MV-4-11 (cell line): Measurements from ENCODE around the gene ANKRD13B.

Source experiments
- DNase-seq: peaks from one replicate; lab custom pipeline; 2025; lab: John Stamatoyannopoulos, UW

ANKRD13B gene

GRCh38 chr17:29568331-29569244 is 24.3 kb upstream of the ANKRD13B start, which contains the start of gene TP53I13:
Gene TP53I13, plus strand, starts transcription at chr17:29568701. Its CDS starts 58 bp downstream, at chr17:29568759.
- DNase-seq, result peak; percentile 77

GRCh38 chr17:29569245-29569950 is 23.5 kb upstream of the ANKRD13B start:
- no peak for DNase-seq

DNA sequence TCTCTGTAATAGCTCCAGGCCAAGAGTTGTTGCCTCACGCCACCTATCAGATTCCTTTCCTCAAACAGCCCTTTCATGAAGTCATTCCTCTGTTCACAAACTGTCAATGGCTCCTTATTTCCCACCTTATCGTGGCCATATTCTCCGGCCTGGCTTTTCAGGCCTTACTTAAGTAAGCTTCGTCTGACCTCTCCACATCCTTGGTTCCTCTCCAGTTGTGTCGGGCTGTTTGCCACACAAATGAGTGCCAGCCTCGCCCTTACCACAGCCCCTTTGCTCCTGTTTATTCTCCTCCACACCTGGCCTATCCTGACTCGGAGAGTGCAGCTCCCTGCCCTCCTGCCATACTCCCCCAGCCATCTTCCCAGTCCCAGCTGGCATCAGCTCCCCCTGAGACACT is 22.4 kb upstream of the ANKRD13B start:
- DNase-seq, result no peak

- DNase-seq, result no peak
These were observed 21.4 kb upstream of the ANKRD13B start for GRCh38 chr17:29571486-29571882.

DNA sequence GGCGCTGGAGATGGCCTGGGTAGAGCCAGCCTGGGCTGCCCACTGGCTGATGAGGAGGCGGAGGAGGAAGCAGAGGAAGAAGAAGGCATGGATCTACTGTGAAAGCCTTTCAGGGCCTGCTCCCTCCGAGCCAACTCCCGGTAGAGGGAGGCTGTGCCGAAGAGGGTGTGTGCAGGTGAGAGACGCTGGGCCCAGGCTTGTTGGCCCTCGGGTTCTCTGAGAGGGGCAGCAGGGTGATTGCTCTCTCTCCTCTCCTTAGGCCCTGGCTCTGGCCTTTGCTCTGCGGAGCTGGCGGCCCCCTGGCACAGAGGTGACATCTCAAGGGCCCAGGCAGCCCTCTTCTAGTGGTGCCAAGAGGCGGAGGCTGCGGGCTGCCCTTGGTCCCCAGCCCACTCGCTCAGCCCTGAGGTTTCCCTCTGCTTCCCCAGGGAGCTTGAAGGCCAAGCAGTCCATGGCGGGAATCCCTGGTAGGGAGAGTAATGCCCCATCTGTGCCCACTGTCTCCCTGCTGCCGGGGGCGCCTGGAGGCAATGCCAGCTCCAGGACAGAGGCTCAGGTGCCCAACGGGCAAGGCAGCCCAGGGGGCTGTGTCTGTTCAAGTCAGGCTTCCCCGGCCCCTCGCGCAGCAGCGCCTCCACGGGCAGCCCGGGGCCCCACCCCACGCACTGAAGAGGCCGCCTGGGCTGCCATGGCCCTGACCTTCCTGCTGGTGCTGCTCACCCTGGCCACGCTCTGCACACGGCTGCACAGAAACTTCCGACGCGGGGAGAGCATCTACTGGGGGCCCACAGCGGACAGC is 20.9 kb upstream of the ANKRD13B start:
- DNase-seq, result no peak

GRCh38 chr17:29572691-29573557 is 20.0 kb upstream of the ANKRD13B start:
- peak; percentile 65 for DNase-seq

DNA sequence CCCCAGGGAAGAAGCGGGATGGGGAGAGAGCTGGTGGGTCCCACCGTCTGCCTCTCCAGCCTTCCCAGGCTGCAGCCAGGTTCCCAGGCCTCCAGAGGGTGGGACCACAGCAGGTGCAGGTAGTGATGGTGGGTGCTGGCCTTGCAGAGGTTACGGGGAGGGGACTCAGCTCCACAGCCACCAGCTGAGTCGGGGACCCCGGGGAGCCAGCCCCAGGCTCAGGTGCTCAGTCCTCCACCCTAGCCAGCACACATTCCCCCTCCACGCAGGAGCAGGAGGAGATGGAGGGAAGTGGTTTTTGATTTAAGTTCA is 19.4 kb upstream of the ANKRD13B start:
- no peak for DNase-seq

DNA sequence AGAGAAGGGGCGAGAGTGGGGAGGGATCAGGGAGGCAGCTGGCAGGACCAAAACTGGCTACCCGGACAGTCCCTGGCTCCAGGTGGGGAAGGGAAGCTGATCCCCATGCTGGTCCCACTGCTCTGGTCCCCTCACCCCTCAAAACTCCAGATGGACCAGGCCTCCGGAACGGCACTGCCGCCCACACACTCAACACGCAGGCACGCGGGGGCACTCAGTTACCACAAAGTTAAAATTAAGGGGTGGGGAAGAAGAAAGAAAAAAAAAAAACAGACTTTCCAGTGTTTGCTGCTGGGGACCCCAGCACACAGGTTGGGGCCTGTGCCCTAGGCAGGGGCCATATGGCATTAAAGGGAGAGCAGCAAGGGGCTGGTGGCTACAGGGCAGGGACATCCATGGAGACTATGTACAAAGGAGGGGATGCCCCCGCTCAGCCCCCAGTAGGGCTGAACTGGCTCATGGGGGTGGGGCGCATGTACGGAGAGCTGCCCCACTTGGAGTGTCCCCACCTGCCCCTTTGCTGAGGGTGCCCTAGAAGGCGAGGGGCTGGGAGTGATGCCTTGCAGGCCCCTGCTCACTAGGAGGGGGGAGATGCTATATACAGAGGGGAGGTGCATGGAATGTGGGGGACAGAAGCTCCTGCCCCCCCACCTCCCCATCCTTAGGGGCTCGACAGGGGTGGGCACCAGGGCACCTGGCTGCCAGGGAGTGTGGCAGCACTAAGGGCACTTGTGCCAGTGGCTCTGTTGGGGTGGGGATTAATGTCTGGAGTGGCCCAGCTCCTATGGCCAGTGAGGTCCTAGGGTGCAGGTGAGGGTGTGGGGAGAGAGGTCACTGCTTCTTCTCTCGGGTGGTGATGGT is 18.8 kb upstream of the ANKRD13B start:
- no peak for DNase-seq

DNA sequence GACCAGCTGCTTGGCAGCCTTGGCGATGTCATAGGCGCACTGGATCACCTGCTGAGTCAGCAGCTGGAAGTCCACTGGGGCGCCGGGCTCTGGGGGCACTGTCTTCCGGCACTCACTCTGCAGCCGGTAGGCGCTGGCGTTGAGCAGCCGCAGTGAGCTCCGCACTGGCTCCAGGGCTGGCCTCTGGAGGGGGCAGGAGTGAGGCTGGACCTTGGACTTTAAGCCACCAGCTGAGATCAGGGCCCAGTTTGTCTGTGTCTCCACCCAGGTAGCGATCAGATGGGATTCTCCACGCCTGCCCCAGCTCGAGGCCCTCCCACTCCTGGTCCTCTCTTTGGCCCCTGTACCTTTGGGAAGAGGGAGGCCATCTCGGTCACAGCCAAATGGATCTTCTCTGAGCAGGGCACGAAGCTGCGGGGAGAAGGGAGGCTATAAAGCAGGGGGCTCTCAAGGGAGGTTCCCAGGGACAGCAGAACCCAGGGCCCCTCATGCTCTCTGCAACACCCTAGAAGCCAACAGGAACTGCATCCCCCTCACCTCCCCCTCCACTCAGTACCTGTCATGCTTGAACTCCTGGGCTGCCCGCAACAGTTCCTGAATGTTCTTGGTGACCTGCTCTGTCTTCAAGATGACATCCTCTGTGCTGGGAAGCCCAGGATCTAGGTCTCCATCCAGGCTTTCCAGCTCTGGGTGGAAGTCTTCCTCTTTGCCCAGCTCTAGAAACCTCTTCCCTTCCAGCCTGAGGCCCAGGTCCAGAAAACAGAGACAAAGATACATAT is 18.0 kb upstream of the ANKRD13B start:
- DNase-seq, result no peak

DNA sequence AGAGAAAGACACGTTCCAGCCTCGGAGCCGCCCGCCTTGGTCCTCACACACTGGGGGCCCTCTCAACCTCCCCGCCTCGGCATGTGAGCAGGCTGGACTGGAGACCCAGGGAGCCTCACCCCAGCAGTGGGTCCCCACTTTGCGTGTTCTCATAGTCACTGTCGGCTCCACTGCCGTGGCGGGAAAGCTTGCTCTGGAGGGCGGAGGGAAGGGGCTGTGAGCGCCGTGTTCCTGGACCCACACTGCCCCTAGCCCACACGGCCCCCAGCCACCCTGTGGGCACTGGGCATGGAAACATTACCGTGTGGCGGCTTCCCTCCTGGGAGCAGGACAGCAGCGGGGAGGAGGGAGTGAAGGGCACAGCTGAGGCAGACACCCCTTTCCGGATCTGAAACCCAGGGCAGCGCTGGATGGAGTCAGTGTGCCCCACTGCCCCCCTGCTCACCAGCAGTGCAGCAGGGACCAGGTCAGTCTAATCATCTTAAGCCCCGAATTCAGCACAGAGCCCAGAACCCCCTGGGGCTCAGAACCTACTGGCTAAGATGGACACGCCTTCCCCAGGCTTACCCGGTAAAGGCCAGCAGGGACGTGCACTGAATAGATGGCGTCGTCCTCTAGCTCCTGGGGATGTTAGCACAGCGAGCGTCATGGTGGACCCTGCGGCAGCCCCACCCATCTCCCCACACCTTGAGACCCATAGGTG is 17.3 kb upstream of the ANKRD13B start:
- DNase-seq, result no peak

DNA sequence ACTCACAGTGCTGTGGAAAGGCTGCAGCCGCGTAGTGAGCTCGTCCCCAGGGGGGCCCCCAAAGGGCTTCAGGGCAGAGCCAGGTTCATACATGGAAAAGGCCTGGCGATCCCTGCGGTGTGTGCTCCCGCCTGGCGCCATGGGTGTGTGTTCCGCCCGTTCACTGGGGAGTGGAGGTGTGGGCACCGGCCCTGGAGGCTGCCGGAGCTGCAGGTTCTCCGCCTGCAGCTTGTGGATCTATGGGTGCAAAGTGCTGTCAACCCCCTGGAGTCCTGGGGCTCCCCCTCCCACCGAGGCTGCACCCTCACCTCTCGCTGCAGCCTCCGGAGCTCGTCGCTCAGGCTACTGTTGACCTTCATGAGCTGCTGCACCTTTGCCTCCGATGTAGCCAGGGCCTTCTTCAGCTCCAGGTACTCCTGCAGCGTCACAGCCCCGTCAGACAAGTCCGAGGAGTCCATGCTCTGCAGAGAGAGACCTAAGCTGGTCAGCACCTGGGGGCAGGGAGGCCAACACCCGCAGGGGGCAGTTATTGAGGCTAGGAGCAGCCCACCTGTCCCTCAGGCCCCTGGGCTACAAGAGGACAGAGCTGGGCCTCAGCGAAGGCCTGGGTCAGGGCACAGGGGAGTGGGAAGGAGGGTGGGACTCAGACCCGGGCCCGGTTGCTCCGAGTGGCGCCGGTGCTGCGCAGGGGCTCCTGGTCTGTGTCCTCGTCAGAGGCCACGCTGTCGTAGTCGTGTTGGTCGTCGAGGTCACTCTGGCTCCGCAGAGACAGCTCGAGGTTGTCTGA is 16.5 kb upstream of the ANKRD13B start:
- DNase-seq, result no peak

- no peak for DNase-seq
These were observed 15.9 kb upstream of the ANKRD13B start for GRCh38 chr17:29577001-29577370.

DNA sequence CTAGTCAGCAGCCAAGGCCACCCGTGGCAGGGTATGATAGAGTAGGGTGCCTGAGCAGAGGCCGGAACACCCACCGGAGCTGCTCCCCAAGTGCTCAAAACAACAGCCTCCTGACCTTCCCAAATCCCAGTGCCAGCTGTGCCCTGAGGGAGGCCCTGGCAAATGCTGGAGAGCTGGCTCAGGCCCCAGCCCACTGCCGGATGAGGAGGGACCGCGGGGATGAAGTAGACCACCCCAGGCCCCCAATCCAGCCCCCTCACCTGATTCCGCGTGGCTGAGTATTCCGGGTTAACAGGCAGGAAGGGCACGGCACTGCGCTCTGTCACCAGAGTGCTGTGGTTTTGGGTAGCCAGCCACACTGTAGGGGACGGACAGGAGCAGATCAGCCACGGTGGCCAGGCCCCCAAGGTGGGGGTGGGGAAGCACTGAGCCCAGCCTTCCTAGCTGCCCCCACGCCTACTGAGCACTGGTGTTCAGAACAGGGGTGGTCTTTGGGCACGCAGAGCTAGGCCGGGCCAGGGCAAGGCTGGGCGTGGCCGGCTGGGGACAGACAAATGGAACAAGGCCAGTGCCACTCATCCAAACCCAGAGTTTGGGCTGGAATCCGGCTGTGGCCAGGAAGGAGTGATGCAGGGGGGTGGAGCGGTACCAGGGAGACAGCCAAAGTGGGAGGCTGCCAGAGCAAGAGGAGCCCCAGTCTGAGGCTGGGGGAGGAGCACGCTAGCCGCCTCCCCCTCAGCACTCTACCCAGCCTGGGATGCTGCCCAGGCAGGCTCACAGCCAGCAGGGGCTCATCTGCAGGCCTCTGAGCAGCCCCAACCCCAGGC is 15.3 kb upstream of the ANKRD13B start:
- no peak for DNase-seq

DNA sequence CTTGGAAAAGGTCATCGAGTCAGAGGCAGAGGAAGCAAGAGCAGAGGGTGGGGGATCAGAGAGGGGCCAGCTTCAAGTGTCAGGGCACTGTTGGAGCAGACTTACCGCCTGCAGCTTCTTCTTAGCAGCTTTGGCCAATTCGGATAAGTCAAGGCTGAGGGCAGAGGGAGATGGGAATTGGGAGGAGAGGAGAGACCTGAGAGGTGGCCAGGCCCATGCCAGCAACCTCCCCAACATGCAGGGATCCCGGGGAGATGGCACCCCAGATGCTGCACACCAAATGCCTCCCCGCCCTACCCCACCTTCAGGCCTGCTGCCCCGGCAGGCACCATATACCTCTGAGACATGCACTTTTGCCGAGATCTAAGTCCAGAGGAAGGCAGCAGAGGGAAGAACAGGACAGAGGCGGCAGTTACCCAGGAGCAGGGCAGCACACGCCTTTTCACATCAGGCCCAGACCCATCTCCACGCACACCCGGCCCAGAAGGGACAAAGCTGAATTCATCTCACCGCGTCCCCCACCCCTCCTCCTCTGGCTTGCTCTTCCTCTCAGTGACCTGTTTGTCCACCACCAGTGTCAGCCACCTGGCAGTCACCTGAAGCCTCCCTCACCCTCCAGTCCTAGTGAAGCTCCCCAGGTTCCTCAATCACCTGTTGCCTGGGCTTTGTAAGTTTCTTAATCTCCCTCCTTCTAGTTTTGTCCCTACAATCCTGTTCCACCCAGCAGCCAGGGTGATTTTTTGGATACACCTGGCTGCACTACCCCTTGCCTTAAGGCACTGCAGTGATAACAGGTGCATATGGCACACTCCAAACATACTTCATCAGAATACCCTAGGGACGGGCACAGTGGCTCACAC is 14.1 kb upstream of the ANKRD13B start:
- DNase-seq, result no peak

DNA sequence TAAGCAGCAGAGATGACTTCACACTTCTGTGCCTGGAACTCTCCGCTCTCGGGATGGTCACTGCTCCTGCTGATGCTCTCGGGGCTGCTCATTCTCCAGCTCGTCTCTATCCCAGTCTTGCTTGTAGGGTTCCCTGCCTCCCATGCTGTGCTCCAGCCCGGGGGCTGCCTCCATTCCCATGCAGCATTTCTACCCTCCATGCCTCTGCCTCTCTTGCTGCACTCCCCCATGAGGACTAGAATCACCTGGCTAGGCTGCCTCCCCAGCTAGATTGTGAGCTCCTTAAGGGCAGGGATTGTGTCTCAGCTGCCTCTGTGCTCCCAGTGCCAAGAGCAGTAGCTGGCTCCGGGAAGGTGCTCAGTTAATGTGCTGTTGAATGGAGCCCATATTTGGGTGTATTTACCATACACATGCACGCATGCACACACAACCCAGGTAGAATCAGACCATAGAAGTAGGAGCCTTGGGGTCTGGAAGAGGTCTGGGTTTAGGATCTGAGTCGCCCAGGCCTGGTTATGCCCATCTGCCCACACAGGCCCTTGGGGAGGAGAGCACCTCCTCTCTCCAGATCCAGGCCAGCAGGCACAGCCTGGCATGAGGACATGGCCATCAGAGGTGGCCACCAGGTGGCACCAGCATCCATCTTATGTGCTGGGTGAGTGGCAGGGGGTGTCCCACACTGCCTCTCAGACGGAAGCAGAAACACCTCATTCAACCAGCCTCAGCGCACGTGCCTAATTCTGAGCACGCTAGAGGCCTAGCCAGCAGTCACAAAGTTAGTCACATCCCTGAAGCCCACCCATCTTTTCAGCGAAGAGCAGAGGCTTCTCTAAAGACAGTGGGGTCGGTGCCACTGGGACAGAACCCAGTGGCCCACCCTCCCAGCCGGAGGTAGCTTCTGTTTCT is 12.8 kb upstream of the ANKRD13B start:
- peak; percentile 76 for DNase-seq
